H9 (cell line): ENCODE data around the gene HEATR5A. TPM values are rescaled to one million over a fixed set of nuclear protein-coding genes. Genes with fewer than 3 reads are reported as not detected.
"Not testable (repeated sequence)": the region's sequence is repeated elsewhere in the genome, so short reads cannot be mapped to it uniquely, and the experiment has no call there.

Experiments used
- DNase-seq: peaks from one replicate; pipeline ENCODE4 v3.0.0-alpha.2; 2017
- H2AFZ ChIP-seq: one replicate; pipeline ENCODE4 v1.6.1; 2013; ENCODE audit warnings: mild to moderate bottlenecking, low read length, control low read depth, moderate library complexity
- H2AK5ac ChIP-seq: 2 replicates; pipeline ENCODE4 v1.6.1; 2013; ENCODE audit warnings: low read length, control low read depth, mixed read lengths; ENCODE audit not compliant: insufficient read length
- H2BK120ac ChIP-seq: one replicate; pipeline ENCODE4 v1.6.1; 2013; ENCODE audit warnings: low read depth, mild to moderate bottlenecking, low read length, control low read depth, inconsistent platforms; ENCODE audit not compliant: poor library complexity, severe bottlenecking
- H2BK12ac ChIP-seq: 2 replicates; pipeline ENCODE4 v1.6.1; 2013; ENCODE audit warnings: low read length, control low read depth, mixed read lengths, low read depth; ENCODE audit not compliant: insufficient read length
- H2BK15ac ChIP-seq: 2 replicates; pipeline ENCODE4 v1.6.1; 2013; ENCODE audit warnings: low read depth, low read length, control low read depth
- H2BK20ac ChIP-seq: one replicate; pipeline ENCODE4 v1.6.1; 2013; ENCODE audit warnings: low read depth, mild to moderate bottlenecking, low read length, control low read depth, inconsistent platforms; ENCODE audit not compliant: poor library complexity, severe bottlenecking
- H2BK5ac ChIP-seq: 2 replicates; pipeline ENCODE4 v1.6.1; 2013; ENCODE audit warnings: low read length, control low read depth, mixed read lengths; ENCODE audit not compliant: insufficient read length
- H3K14ac ChIP-seq: 2 replicates; pipeline ENCODE4 v1.6.1; 2013; ENCODE audit warnings: low read length, control low read depth; ENCODE audit not compliant: insufficient read depth
- H3K18ac ChIP-seq: 2 replicates; pipeline ENCODE4 v1.6.1; 2013; ENCODE audit warnings: low read depth, mild to moderate bottlenecking, mixed read lengths, low read length, control low read depth; ENCODE audit not compliant: insufficient read length
- H3K23ac ChIP-seq: 2 replicates; pipeline ENCODE4 v1.6.1; 2013; ENCODE audit warnings: low read length, control low read depth, mixed read lengths, low read depth; ENCODE audit not compliant: insufficient read length
- H3K23me2 ChIP-seq: 2 replicates; pipeline ENCODE4 v1.6.1; 2013; ENCODE audit warnings: low read depth, mild to moderate bottlenecking, mixed read lengths, low read length, control low read depth; ENCODE audit not compliant: insufficient read length, poor library complexity, severe bottlenecking
- H3K27ac ChIP-seq: 2 replicates; pipeline ENCODE4 v1.5.1; 2013; ENCODE audit warnings: low read length, control low read depth, mixed read lengths, low read depth; ENCODE audit not compliant: insufficient read length
- H3K27me3 ChIP-seq: 2 replicates; pipeline ENCODE4 v1.6.1; 2013; ENCODE audit warnings: low read length, control low read depth, inconsistent platforms; ENCODE audit not compliant: insufficient read depth
- H3K4ac ChIP-seq: 2 replicates; pipeline ENCODE4 v1.6.1; 2013; ENCODE audit warnings: low read depth, mild to moderate bottlenecking, control low read depth, inconsistent platforms, low read length, moderate library complexity
- H3K4me1 ChIP-seq: 2 replicates; pipeline ENCODE4 v1.6.1; 2013; ENCODE audit warnings: low read length, control low read depth, inconsistent platforms; ENCODE audit not compliant: insufficient read depth
- H3K4me2 ChIP-seq: 2 replicates; pipeline ENCODE4 v1.6.1; 2013; ENCODE audit warnings: low read length, control low read depth, mixed read lengths; ENCODE audit not compliant: insufficient read length, insufficient read depth
- H3K56ac ChIP-seq: 2 replicates; pipeline ENCODE4 v1.6.1; 2013; ENCODE audit warnings: low read depth, mild to moderate bottlenecking, mixed read lengths, low read length, control low read depth; ENCODE audit not compliant: insufficient read length
- H3K79me1 ChIP-seq: 2 replicates; pipeline ENCODE4 v1.6.1; 2013; ENCODE audit warnings: low read depth, mild to moderate bottlenecking, moderate library complexity, low read length, control low read depth, inconsistent platforms; ENCODE audit not compliant: insufficient read depth, poor library complexity, severe bottlenecking
- H3K79me2 ChIP-seq: 2 replicates; pipeline ENCODE4 v1.6.1; 2013; ENCODE audit warnings: low read length, control low read depth, inconsistent platforms; ENCODE audit not compliant: insufficient read depth
- H3K9ac ChIP-seq: 2 replicates; pipeline ENCODE4 v1.6.1; 2013; ENCODE audit warnings: low read length, control low read depth, mixed read lengths; ENCODE audit not compliant: insufficient read length; ENCODE audit errors: extremely low read depth
- H3K9me3 ChIP-seq: one replicate; pipeline ENCODE4 v1.6.1; 2013; ENCODE audit warnings: low read depth, low read length, inconsistent platforms; ENCODE audit not compliant: control insufficient read depth
- H3T11ph ChIP-seq: one replicate; pipeline ENCODE4 v1.6.1; 2013; ENCODE audit warnings: mild to moderate bottlenecking, low read length, control low read depth, inconsistent platforms
- H4K20me1 ChIP-seq: one replicate; pipeline ENCODE4 v1.6.1; 2013; ENCODE audit not compliant: control insufficient read depth, insufficient read length, insufficient read depth
- H4K5ac ChIP-seq: 2 replicates; pipeline ENCODE4 v1.6.1; 2013; ENCODE audit warnings: low read depth, mild to moderate bottlenecking, mixed read lengths, low read length, control low read depth; ENCODE audit not compliant: insufficient read length
- H4K8ac ChIP-seq: replicated peaks from 2 replicates; pipeline ENCODE4 v1.6.1; 2013; ENCODE audit warnings: low read length, control low read depth, mixed read lengths, low read depth; ENCODE audit not compliant: insufficient read length
- H4K91ac ChIP-seq: 2 replicates; pipeline ENCODE4 v1.6.1; 2013; ENCODE audit warnings: low read depth, mild to moderate bottlenecking, moderate library complexity, mixed read lengths, low read length, control low read depth; ENCODE audit not compliant: insufficient read length
- H3K27ac Mint-ChIP-seq, 3 experiments: 2 replicates in 2 of 3; 3 replicates in 1 of 3; pipeline ENCODE4 v1.8.0; 2020 to 2021; ENCODE audit warnings: mixed read lengths in 3 of 3, mild to moderate bottlenecking in 1 of 3, moderate library complexity in 1 of 3
- H3K27me3 Mint-ChIP-seq: 2 replicates; pipeline ENCODE4 v1.8.0; 2021; ENCODE audit warnings: low read depth, mild to moderate bottlenecking, moderate library complexity, mixed read lengths
- H3K36me3 Mint-ChIP-seq, 3 experiments: 2 replicates in 2 of 3; 3 replicates in 1 of 3; pipeline ENCODE4 v1.8.0; 2020 to 2021; ENCODE audit warnings: low read depth in 3 of 3, mixed read lengths in 3 of 3; ENCODE audit not compliant: insufficient read depth in 1 of 3
- H3K4me1 Mint-ChIP-seq, 2 experiments: 2 replicates each; pipeline ENCODE4 v1.8.0; 2020; ENCODE audit warnings: mixed read lengths in 2 of 2
- H3K4me3 Mint-ChIP-seq, 2 experiments: 2 replicates in 1 of 2; 3 replicates in 1 of 2; pipeline ENCODE4 v1.8.0; 2020 to 2021; ENCODE audit warnings: mild to moderate bottlenecking in 2 of 2, mixed read lengths in 2 of 2, moderate library complexity in 1 of 2
- H3K9me3 Mint-ChIP-seq, 2 experiments: 2 replicates in 1 of 2; 3 replicates in 1 of 2; pipeline ENCODE4 v1.8.0; 2020; ENCODE audit warnings: mild to moderate bottlenecking in 2 of 2, mixed read lengths in 2 of 2, moderate library complexity in 1 of 2
- WGBS: extraction: QIAGEN DNeasy Blood & Tissue Kit; methylation state at CpG from one replicate; pipeline ENCODE4 v1.1.7; 2013; ENCODE audit warnings: missing lambda C conversion rate, low lambda C conversion rate, mixed read lengths; ENCODE audit not compliant: insufficient read length; ENCODE audit errors: extremely low coverage; 5-methylcytosine and 5-hydroxymethylcytosine counted together
- total RNA-seq: library from RNA; stranded (reverse); gene quantifications from 2 replicates; pipeline ENCODE4 v1.2.1, GENCODE V29; 2021
- TF ChIP-seq, protein P1 (sequence below): fragments of 200-600 bp; sonication (generic); conservative IDR thresholded peaks from 3 replicates; pipeline ENCODE4 v1.8.0; 2021; ENCODE audit warnings: antibody characterized with exemption, mild to moderate bottlenecking

The HEATR5A gene
- total RNA-seq, 1 experiment from 2014 or later: 21.2 TPM

DNA sequence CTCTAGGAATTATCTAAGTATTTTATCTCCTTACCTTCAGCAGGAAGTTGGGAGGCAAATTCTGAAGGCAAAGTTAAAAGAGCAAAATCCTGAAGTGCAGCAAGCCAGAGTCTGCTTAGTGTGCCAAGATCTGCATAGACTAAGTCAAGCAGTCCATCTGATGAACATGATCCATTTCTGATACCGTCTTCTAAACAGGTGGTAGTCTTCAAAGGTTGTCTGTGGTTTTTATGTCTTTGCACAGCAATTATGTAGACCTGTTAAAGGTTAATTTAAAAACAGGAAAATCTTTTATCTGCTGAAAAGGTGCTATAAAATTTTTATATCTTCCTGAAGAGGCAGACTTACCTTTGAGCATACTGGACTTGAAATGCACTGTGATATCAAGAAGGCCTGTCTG is 107.4 kb downstream of the HEATR5A start:
- H3K9me3 Mint-ChIP-seq: no peaks in the 10 kb centered on the region
- WGBS: no CpG with 5 or more reads among the region's 1 CpG

GRCh38 chr14:31312370-31312769 is 108.0 kb downstream of the HEATR5A start:
- H3K4me3 Mint-ChIP-seq, H3K14ac ChIP-seq, H2BK15ac ChIP-seq, H3K27me3 ChIP-seq, H3K4me2 ChIP-seq, H3K27ac ChIP-seq, H3K23ac ChIP-seq, H2BK12ac ChIP-seq, H4K91ac ChIP-seq, H3K79me1 ChIP-seq, H2BK20ac ChIP-seq, H4K5ac ChIP-seq, H2AFZ ChIP-seq, H4K8ac ChIP-seq, H4K20me1 ChIP-seq, H3K27me3 Mint-ChIP-seq, DNase-seq, H3K9me3 ChIP-seq, H2BK120ac ChIP-seq, H3K27ac Mint-ChIP-seq, H3K56ac ChIP-seq, H2BK5ac ChIP-seq, H3K9ac ChIP-seq, H3K4ac ChIP-seq, H3K23me2 ChIP-seq, H3K4me1 Mint-ChIP-seq, H3K9me3 Mint-ChIP-seq, H3T11ph ChIP-seq, H3K79me2 ChIP-seq, H3K4me1 ChIP-seq, H3K18ac ChIP-seq, H2AK5ac ChIP-seq: not testable (repeated sequence)
- WGBS: no CpG with 5 or more reads among the region's 6 CpGs
- H3K36me3 Mint-ChIP-seq: peaks cover 5 to 24% (median 11%) of the 10 kb centered on the region in 3 experiments; a peak in 6 of 7 replicates

More for the DNA sequence above, 107.4 kb downstream of the HEATR5A start:
- Histone ChIP-seq H4K20me1 (no peaks in the 10 kb centered on the region), H4K91ac (no peak overlapping the region), H2BK15ac (no peak overlapping the region), H4K5ac (no peak overlapping the region), H2BK120ac (no peak overlapping the region), H3K79me1 (no peaks in the 10 kb centered on the region), H3K18ac (no peak overlapping the region), H2BK12ac (no peak overlapping the region), H3T11ph (no peak overlapping the region), H3K79me2 (no peaks in the 10 kb centered on the region), H2BK20ac (no peak overlapping the region), H3K9me3 (no peaks in the 10 kb centered on the region), H3K4ac (no peak overlapping the region), H3K56ac (no peak overlapping the region), H2AFZ (no peak overlapping the region), H3K4me2 (no peak overlapping the region), H3K9ac (no peak overlapping the region), H4K8ac (no peak overlapping the region), H3K27ac (no peak overlapping the region), H3K14ac (no peak overlapping the region), H3K23me2 (no peaks in the 10 kb centered on the region), H2AK5ac (no peak overlapping the region), H3K4me1 (no peaks in the 10 kb centered on the region), H3K27me3 (no peaks in the 10 kb centered on the region), H2BK5ac (no peak overlapping the region), H3K23ac (no peak overlapping the region)
- TF ChIP-seq, protein P1, sequence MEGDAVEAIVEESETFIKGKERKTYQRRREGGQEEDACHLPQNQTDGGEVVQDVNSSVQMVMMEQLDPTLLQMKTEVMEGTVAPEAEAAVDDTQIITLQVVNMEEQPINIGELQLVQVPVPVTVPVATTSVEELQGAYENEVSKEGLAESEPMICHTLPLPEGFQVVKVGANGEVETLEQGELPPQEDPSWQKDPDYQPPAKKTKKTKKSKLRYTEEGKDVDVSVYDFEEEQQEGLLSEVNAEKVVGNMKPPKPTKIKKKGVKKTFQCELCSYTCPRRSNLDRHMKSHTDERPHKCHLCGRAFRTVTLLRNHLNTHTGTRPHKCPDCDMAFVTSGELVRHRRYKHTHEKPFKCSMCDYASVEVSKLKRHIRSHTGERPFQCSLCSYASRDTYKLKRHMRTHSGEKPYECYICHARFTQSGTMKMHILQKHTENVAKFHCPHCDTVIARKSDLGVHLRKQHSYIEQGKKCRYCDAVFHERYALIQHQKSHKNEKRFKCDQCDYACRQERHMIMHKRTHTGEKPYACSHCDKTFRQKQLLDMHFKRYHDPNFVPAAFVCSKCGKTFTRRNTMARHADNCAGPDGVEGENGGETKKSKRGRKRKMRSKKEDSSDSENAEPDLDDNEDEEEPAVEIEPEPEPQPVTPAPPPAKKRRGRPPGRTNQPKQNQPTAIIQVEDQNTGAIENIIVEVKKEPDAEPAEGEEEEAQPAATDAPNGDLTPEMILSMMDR: no peak
- Mint-ChIP-seq H3K4me3 (no peak overlapping the region), H3K4me1 (peaks cover 6% of the 10 kb centered on the region in 2 experiments), H3K27me3 (no peaks in the 10 kb centered on the region), H3K36me3 (peaks cover 5 to 24% (median 11%) of the 10 kb centered on the region in 3 experiments; a peak in 6 of 7 replicates), H3K27ac (no peak overlapping the region; a peak in 1 of 7 replicates)
- DNase-seq: no peak
